ENCODE results near the gene ERFL. TPM values are rescaled to one million over a fixed set of nuclear protein-coding genes. Genes with fewer than 3 reads are reported as not detected.
A peak's percentile ranks its signal among the peaks of the same experiment; 100 is the strongest.

ERFL gene
- total and polyA plus RNA-seq, 2 of the 4 experiments (the other 2 are of a cell fraction): not detected

DNA sequence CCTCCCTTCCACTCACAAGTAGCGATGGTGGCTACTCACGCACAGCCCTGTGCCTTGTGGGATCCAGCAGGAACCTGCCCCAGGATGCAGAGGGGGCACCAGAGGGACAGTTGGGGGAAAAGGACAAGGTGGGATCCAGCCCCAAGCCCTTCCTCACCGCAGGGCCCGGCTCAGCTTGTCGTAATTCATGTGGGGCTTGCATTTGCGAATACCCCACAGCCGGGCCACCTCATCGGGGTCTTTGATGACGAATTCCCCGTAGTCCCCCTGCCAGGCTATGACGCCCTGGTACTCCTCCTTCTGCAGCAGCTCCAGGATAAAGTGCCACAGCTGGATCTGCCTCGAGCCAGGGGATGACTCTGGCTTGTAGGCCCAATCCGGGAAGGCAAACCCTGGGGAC lies 18.5 kb downstream of the ERFL start:
- WGBS, 2 experiments (ENCODE audit: extremely low coverage in 2 of 2, insufficient read length in 1 of 2): 39% methylated on average over 8 of the region's 13 CpGs; no CpG with 5 or more reads in 1 of the 2 experiments
- Histone ChIP-seq H2AK9ac (replicated peaks; ENCODE audit: low read depth, low read length, poor library complexity) (no peak overlapping the region), H4K8ac (ENCODE audit: low read depth in 2 of 2, low read length in 2 of 2) (no peak overlapping the region), H3K9me1 (ENCODE audit: insufficient read depth, low read length) (no peaks in the 10 kb centered on the region; the same call in 1 of the 2 replicates), H3K79me1 (ENCODE audit: low read depth in 1 of 2, low read length in 2 of 2) (0 out of 4 replicates have a peak, but pooled peaks cover 0 to 3% of the 10 kb centered on the region in 2 experiments), H2BK15ac (ENCODE audit: low read depth, low read length) (no peak overlapping the region), H3K27ac (ENCODE audit: insufficient read depth, low read length) (no peak overlapping the region), H2BK20ac (ENCODE audit: low read depth, low read length) (no peak overlapping the region), H3K56ac (ENCODE audit: extremely low read depth, insufficient read depth, low read length) (no peak overlapping the region), H4K20me1 (ENCODE audit: insufficient read depth, low read length) (peaks cover 27% of the 10 kb centered on the region), H3K9me3 (ENCODE audit: control insufficient read depth, insufficient read depth, low read length) (no peaks in the 10 kb centered on the region), H2BK5ac (ENCODE audit: low read depth, low read length, poor library complexity, severe bottlenecking) (no peak overlapping the region), H3K18ac (ENCODE audit: low read depth, low read length) (no peak overlapping the region), H3K27me3 (ENCODE audit: control insufficient read depth, insufficient read depth, low read length) (peaks cover 38% of the 10 kb centered on the region), H3K9ac (ENCODE audit: low read depth, low read length) (no peak overlapping the region), H4K5ac (ENCODE audit: low read depth, low read length) (no peak overlapping the region), H3K4me1 (ENCODE audit: control insufficient read depth, insufficient read depth, low read length) (no peaks in the 10 kb centered on the region), H3K36me3 (ENCODE audit: control insufficient read depth, insufficient read depth, low read length) (peaks cover 23% of the 10 kb centered on the region), H2AFZ (replicated peaks; ENCODE audit: low read length, poor library complexity) (no peak overlapping the region), H3K23ac (ENCODE audit: low read depth, low read length) (no peak overlapping the region), H2AK5ac (ENCODE audit: low read depth, low read length) (no peak overlapping the region), H2BK120ac (ENCODE audit: low read depth, low read length) (no peak overlapping the region), H3K4ac (ENCODE audit: low read depth, low read length) (no peak overlapping the region), H3K14ac (replicated peaks; ENCODE audit: low read depth, low read length) (no peak overlapping the region), H4K91ac (ENCODE audit: insufficient read depth, low read depth, low read length) (no peak overlapping the region), H3K4me2 (ENCODE audit: low read depth, low read length) (no peak overlapping the region), H3K4me3 (ENCODE audit: insufficient read depth, low read depth, low read length) (no peak overlapping the region)
- CTCF ChIA-PET: no interaction called here
- dilution Hi-C loops (cut with HindIII; ENCODE audit: low sequenced_read_pairs, unreplicated experiment): no loop called here
- intact Hi-C loops (cut with micrococcal nuclease): no loop called here
- ATAC-seq (ENCODE audit: low read depth) (peak; percentile 8; the same call in 1 of the 2 replicates), DNase-seq (no peak)
- in situ Hi-C loops (cut with MboI; ENCODE audit: low sequenced_read_pairs): no loop called here
- POLR2A ChIA-PET (ENCODE audit: unreplicated experiment): no interaction called here
- no TSS peak for BruUV-seq (replicated peaks)
- TF ChIP-seq MXI1 (IDR thresholded peaks at IDR 0.05; ENCODE audit: borderline replicate concordance, low read depth, low read length): no peak
- TF ChIP-seq BHLHE40 (IDR thresholded peaks at IDR 0.05; ENCODE audit: low read depth, low read length): no peak
- TF ChIP-seq NFE2L2 (IDR thresholded peaks at IDR 0.05; ENCODE audit: low read depth, low read length): no peak
- no peak for TF ChIP-seq MAFK (IDR thresholded peaks at IDR 0.05; ENCODE audit: low read depth, low read length)
- TF ChIP-seq, protein P1, sequence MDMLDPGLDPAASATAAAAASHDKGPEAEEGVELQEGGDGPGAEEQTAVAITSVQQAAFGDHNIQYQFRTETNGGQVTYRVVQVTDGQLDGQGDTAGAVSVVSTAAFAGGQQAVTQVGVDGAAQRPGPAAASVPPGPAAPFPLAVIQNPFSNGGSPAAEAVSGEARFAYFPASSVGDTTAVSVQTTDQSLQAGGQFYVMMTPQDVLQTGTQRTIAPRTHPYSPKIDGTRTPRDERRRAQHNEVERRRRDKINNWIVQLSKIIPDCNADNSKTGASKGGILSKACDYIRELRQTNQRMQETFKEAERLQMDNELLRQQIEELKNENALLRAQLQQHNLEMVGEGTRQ (IDR thresholded peaks at IDR 0.05; ENCODE audit: low read depth, low read length): no peak
- TF ChIP-seq CTCF (conservative IDR thresholded peaks at IDR 0.05; ENCODE audit: low read depth, low read length): no peak
- no peak for TF ChIP-seq FOS (IDR thresholded peaks at IDR 0.05; ENCODE audit: low read depth, low read length)
- TF ChIP-seq POLR2A (IDR thresholded peaks at IDR 0.05; ENCODE audit: low read depth, low read length): no peak
- TF ChIP-seq MAZ (IDR thresholded peaks at IDR 0.05; ENCODE audit: borderline replicate concordance, low read depth, low read length): no peak
- no peak for TF ChIP-seq RCOR1 (IDR thresholded peaks at IDR 0.05; ENCODE audit: insufficient replicate concordance, low read length)
- TF ChIP-seq RAD21 (IDR thresholded peaks at IDR 0.05; ENCODE audit: low read length): no peak
- no peak for TF ChIP-seq RFX5 (IDR thresholded peaks at IDR 0.05; ENCODE audit: low read depth, low read length)
- TF ChIP-seq, protein P2, sequence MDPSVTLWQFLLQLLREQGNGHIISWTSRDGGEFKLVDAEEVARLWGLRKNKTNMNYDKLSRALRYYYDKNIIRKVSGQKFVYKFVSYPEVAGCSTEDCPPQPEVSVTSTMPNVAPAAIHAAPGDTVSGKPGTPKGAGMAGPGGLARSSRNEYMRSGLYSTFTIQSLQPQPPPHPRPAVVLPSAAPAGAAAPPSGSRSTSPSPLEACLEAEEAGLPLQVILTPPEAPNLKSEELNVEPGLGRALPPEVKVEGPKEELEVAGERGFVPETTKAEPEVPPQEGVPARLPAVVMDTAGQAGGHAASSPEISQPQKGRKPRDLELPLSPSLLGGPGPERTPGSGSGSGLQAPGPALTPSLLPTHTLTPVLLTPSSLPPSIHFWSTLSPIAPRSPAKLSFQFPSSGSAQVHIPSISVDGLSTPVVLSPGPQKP (IDR thresholded peaks at IDR 0.05; ENCODE audit: borderline replicate concordance, low read depth, low read length): no peak
- TF ChIP-seq CEBPB (IDR thresholded peaks at IDR 0.05; ENCODE audit: low read depth, low read length): no peak
- TF ChIP-seq CHD1 (IDR thresholded peaks at IDR 0.05; ENCODE audit: low read depth, low read length): no peak
- TF ChIP-seq SMC3 (IDR thresholded peaks at IDR 0.05; ENCODE audit: low read depth, low read length): no peak

All from IMR-90 (cell line).